G401.6 (cell line): ENCODE results near the gene PCDHGA7.
"Not testable (repeated sequence)": the region's sequence is repeated elsewhere in the genome, so short reads cannot be mapped to it uniquely, and the experiment has no call there.

ENCODE experiments used
- FAIRE-seq: peaks from 2 replicates; lab custom pipeline; 2012; peaks lifted over from hg19 to GRCh38; lab: Jason Lieb, UNC

The PCDHGA7 gene

DNA sequence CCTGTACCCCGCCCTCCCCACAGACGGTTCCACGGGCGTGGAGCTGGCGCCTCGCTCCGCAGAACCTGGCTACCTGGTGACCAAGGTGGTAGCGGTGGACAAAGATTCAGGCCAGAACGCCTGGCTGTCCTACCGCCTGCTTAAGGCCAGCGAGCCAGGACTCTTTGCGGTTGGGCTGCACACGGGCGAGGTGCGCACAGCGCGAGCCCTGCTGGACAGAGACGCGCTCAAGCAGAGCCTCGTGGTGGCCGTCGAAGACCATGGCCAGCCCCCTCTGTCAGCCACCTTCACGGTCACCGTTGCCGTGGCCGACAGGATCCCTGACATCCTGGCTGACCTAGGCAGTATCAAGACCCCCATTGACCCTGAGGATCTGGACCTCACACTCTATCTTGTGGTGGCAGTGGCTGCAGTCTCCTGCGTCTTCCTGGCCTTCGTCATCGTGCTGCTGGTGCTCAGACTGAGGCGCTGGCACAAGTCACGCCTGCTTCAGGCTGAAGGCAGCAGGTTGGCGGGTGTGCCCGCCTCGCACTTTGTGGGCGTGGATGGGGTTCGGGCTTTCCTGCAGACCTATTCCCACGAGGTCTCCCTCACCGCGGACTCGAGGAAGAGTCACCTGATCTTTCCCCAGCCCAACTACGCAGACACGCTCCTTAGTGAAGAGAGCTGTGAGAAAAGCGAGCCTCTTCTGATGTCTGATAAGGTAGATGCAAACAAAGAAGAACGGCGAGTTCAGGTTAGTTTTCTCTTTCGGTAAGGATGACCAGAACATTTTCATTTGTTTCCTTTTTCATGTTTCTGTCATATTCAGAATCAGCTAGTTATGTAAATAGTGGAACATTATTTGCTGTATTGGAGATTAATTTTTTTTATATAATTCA, 16.3 kb upstream of the PCDHGA7 start:
- no peak for FAIRE-seq

DNA sequence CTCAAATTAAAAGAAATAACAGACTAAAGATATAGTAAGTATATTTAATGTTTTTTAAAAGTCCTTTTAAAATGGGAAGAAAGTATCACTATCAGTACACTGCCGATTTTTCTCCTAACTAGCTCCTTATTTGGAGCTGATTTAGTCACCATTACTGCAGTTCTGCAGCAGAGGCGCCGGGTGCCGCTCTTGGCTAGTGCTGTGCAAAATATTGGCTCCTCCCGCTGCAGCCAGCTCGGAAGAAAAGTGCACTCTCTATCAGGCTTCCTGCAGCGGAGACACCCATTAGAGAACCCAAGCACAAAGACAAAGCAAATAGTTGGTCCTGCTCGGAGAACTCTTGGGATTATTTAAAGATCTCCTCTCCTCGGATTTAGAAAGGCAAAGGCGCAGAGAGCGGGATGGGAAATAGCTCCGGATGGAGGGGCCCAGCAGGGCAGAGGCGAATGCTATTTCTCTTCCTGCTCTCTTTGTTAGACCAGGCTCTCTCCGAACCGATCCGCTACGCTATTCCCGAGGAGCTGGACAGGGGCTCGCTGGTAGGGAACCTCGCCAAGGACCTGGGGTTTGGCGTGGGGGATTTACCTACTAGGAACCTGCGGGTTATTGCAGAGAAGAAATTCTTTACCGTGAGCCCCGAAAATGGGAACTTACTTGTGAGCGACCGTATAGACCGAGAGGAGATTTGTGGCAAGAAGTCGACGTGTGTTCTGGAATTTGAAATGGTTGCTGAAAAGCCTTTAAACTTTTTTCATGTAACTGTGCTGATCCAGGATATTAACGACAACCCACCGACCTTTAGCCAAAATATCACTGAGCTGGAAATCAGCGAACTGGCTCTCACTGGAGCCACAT, 12.3 kb upstream of the PCDHGA7 start, which contains the start of gene PCDHGB3:
Gene PCDHGB3 (plus strand): TSS at position 249 of the 855 bp plus-strand sequence. CDS start 153 bp downstream, at position 402.
- FAIRE-seq: no peak

DNA sequence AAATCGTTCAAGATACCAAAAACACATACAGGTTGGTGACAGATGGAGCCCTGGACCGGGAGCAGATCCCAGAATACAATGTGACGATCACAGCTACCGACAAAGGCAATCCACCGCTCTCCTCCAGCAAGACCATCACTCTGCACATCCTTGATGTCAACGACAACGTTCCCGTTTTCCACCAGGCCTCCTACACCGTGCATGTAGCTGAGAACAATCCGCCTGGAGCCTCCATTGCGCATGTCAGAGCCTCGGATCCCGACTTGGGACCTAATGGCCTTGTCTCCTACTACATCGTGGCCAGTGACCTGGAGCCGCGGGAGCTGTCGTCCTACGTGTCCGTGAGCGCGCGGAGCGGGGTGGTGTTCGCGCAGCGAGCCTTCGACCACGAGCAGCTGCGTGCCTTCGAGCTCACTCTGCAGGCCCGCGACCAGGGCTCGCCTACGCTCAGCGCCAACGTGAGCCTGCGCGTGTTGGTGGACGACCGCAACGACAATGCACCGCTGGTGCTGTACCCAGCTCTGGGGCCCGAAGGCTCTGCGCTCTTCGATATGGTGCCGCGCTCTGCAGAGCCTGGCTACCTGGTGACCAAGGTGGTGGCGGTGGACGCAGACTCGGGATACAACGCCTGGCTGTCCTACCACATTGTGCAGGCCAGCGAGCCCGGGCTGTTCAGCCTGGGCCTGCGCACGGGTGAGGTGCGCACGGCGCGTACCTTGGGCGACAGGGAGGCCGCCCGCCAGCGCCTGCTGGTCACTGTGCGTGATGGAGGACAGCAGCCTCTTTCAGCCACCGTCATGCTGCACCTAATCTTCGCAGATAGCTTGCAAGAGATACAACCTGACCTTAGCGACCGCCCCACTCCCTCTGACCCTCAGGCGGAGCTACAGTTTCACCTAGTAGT, 10.7 kb upstream of the PCDHGA7 start:
- FAIRE-seq: no peak

DNA sequence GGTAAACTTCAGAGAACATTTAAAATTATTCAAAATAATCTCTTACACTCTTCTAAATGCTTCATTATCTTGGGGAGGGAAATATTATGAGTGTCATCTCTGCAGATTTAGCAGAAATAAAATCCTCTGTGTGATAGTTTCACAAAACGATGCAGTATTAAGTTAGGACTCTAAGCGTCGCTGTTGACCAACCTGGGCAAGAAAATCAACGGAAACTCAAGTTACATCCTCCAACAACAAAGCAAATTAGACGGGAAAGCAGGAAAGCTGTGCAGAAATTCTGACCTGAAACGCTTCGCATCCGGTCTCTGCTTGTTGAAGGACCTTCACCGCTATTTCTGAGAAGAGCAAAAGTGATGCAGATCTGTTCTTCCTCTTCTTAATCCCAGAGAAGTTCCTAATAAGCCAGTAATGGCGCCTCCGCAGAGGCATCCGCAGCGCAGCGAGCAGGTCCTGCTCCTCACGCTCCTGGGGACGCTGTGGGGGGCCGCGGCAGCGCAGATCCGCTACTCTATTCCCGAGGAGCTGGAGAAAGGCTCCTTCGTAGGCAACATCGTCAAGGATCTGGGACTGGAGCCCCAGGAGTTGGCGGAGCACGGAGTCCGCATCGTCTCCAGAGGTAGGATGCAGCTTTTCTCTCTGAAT, 8.7 kb upstream of the PCDHGA7 start, which contains the start of gene PCDHGA6:
Gene PCDHGA6 (plus strand): TSS at position 219 of the 645 bp plus-strand sequence. CDS start 193 bp downstream, at position 412.
- FAIRE-seq: no peak

DNA sequence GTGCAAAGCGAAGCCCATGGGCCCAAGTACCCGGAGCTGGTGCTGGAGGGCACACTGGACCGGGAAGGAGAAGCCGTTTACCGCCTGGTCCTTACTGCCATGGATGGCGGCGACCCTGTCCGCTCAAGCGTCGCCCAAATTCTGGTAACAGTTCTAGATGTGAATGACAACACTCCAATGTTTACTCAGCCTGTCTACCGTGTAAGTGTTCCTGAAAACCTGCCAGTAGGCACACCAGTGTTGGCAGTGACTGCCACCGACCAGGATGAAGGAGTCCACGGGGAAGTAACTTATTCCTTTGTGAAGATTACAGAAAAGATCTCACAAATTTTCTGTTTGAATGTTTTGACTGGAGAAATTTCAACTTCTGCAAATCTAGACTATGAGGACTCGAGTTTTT, 7.9 kb upstream of the PCDHGA7 start:
- FAIRE-seq: no peak

DNA sequence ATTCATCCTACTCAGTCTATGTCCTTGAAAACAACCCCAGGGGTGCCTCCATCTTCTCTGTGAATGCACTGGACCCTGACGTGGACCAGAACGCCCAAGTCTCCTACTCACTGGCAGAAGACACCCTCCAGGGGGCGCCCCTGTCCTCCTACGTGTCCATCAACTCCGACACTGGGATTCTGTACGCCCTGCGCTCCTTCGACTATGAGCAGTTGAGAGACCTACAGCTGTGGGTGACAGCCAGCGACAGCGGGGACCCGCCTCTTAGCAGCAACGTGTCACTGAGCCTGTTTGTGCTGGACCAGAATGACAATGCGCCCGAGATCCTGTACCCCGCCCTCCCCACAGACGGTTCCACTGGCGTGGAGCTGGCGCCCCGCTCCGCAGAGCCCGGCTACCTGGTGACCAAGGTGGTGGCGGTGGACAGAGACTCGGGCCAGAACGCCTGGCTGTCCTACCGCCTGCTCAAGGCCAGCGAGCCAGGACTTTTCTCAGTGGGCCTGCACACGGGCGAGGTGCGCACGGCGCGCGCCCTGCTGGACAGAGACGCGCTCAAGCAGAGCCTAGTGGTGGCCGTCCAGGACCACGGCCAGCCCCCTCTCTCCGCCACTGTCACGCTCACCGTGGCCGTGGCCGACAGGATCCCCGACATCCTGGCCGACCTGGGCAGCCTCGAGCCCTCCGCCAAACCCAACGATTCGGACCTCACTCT, 6.9 kb upstream of the PCDHGA7 start:
- not testable (repeated sequence) for FAIRE-seq

DNA sequence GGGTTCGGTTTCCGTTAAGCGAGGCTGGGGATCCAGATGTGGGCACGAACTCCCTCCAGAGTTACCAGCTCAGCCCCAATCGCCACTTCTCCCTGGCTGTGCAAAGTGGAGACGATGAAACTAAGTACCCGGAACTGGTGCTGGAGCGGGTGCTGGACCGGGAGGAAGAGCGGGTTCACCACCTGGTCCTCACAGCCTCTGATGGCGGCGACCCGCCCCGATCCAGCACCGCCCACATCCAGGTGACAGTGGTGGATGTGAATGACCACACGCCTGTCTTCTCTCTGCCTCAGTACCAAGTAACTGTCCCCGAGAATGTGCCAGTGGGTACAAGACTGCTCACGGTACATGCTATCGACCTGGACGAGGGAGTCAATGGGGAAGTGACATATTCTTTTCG, 803 bp downstream of the PCDHGA7 start:
- no peak for FAIRE-seq

DNA sequence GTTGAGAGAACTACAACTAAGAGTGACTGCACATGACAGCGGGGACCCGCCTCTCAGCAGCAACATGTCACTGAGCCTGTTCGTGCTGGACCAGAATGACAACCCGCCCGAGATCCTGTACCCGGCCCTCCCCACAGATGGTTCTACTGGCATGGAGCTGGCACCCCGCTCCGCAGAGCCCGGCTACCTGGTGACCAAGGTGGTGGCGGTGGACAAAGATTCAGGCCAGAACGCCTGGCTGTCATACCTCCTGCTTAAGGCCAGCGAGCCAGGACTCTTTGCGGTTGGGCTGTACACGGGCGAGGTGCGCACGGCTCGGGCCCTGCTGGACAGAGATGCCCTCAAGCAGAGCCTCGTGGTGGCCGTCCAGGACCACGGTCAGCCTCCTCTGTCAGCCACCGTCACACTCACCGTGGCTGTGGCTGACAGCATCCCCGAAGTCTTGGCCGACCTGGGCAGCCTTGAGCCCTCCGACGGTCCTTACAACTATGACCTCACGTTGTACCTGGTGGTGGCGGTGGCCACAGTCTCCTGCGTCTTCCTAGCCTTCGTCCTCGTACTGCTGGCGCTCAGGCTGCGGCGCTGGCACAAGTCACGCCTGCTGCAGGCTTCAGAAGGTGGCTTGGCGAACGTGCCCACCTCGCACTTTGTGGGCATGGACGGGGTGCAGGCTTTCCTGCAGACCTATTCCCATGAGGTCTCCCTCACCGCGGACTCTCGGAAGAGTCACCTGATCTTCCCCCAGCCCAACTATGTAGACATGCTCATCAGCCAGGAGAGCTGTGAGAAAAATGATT, 2.1 kb downstream of the PCDHGA7 start:
- FAIRE-seq: no peak

DNA sequence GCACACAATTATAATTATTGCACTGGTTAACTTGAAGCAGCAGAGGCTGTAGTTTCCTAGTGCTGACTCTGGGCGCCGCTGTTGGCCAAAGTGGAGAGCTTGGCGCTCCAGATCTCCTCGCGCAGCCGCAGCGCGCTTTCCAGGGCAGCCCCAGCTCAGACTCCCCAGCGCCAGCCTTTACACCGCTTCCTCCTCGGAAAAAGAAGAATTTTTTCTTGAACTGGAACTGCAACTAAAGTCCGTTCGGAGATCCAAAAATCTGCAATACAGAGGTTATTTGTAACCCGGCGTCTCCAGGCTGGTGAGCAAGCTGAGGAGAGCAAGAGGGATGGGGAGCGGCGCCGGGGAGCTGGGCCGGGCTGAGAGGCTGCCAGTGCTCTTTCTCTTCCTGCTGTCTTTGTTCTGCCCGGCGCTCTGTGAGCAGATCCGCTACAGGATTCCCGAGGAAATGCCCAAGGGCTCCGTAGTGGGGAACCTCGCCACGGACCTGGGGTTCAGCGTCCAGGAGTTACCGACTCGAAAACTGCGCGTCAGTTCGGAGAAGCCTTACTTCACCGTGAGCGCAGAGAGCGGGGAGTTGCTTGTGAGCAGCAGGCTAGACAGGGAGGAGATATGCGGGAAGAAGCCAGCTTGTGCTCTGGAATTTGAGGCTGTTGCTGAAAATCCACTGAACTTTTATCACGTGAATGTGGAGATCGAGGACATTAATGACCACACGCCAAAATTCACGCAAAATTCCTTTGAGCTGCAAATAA, 5.2 kb downstream of the PCDHGA7 start, which contains the start of gene PCDHGB4:
Gene PCDHGB4 (plus strand): TSS at position 142 of the 755 bp plus-strand sequence. CDS start 187 bp downstream, at position 329.
- FAIRE-seq: not testable (repeated sequence)

DNA sequence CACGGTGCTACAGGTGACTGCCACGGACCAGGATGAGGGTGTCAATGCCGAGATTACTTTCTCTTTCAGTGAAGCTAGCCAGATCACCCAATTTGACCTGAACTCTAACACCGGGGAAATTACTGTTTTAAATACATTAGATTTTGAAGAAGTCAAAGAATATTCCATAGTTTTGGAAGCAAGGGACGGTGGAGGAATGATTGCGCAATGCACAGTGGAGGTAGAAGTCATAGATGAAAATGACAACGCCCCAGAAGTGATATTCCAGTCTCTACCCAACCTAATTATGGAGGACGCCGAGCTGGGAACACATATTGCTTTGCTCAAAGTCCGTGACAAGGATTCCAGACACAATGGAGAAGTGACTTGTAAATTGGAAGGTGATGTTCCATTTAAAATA, 6.1 kb downstream of the PCDHGA7 start:
- FAIRE-seq: no peak

DNA sequence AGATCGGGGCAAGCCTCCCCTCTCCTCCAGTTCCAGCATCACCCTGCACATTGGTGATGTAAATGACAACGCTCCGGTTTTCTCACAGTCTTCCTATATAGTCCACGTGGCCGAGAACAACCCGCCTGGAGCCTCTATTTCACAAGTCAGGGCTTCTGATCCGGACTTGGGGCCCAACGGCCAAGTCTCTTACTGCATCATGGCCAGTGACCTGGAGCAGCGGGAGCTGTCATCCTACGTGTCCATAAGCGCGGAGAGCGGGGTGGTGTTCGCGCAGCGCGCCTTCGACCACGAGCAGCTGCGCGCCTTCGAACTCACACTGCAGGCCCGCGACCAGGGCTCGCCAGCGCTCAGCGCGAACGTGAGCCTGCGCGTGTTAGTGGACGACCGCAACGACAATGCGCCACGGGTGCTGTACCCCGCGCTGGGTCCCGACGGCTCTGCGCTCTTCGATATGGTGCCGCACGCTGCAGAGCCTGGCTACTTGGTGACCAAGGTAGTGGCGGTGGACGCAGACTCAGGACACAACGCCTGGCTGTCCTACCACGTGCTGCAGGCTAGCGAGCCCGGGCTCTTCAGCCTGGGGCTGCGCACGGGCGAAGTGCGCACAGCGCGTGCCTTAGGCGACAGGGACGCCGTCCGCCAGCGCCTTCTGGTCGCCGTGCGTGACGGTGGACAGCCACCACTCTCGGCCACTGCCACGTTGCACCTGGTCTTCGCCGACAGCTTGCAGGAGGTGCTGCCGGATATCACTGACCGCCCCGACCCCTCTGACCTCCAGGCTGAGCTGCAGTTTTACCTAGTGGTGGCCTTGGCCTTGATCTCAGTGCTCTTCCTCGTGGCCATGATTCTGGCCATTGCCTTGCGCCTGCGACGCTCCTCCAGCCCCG, 6.9 kb downstream of the PCDHGA7 start:
- no peak for FAIRE-seq

DNA sequence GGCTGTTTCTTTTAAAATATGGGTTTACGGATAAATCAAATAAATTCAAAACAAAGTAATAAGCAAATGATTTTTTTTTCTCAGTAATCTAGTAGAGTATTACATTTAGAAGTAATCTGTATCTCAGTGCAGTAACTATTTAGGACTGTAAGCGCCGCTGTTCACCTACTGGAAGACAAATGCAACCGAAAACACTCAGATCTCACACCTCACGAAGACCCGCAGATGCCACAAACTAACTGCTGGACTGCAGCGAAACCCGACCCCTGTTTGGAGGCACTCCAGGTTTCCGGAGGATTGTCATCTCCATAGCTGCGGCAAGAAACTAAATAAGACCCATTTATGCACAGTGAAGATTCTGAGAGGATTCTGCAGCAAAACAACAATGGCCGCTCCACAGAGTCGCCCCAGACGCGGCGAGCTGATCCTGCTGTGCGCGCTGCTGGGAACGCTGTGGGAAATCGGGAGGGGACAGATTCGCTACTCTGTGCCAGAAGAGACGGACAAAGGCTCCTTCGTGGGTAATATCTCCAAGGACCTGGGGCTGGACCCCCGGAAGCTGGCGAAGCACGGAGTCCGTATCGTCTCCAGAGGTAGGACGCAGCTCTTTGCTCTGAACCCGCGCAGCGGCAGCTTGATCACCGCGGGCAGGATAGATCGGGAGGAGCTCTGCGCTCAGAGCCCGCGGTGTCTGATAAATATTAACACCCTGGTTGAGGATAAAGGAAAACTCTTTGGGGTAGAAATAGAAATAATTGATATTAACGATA, 10.1 kb downstream of the PCDHGA7 start, which contains the start of gene PCDHGA8:
Gene PCDHGA8 (plus strand): TSS at position 205 of the 770 bp plus-strand sequence. CDS start 181 bp downstream, at position 386.
- no peak for FAIRE-seq

DNA sequence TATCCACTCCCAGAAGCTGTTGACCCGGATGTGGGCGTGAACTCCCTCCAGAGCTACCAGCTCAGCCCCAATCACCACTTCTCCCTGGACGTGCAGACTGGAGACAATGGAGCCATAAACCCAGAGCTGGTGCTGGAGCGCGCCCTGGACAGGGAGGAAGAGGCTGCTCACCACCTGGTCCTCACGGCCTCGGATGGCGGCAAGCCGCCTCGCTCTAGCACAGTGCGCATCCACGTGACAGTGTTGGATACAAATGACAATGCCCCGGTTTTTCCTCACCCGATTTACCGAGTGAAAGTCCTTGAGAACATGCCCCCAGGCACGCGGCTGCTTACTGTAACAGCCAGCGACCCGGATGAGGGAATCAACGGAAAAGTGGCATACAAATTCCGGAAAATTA, 10.7 kb downstream of the PCDHGA7 start:
- FAIRE-seq: no peak

DNA sequence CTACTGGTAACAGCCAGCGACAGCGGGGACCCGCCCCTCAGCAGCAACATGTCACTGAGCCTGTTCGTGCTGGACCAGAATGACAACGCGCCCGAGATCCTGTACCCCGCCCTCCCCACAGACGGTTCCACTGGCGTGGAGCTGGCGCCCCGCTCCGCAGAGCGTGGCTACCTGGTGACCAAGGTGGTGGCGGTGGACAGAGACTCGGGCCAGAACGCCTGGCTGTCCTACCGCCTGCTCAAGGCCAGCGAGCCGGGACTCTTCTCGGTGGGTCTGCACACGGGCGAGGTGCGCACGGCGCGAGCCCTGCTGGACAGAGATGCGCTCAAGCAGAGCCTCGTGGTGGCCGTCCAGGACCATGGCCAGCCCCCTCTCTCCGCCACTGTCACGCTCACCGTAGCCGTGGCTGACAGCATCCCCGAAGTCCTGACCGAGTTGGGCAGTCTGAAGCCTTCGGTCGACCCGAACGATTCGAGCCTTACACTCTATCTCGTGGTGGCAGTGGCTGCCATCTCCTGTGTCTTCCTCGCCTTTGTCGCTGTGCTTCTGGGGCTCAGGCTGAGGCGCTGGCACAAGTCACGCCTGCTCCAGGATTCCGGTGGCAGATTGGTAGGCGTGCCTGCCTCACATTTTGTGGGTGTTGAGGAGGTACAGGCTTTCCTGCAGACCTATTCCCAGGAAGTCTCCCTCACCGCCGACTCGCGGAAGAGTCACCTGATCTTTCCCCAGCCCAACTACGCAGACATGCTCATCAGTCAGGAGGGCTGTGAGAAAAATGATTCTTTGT, 12.1 kb downstream of the PCDHGA7 start:
- FAIRE-seq: not testable (repeated sequence)

DNA sequence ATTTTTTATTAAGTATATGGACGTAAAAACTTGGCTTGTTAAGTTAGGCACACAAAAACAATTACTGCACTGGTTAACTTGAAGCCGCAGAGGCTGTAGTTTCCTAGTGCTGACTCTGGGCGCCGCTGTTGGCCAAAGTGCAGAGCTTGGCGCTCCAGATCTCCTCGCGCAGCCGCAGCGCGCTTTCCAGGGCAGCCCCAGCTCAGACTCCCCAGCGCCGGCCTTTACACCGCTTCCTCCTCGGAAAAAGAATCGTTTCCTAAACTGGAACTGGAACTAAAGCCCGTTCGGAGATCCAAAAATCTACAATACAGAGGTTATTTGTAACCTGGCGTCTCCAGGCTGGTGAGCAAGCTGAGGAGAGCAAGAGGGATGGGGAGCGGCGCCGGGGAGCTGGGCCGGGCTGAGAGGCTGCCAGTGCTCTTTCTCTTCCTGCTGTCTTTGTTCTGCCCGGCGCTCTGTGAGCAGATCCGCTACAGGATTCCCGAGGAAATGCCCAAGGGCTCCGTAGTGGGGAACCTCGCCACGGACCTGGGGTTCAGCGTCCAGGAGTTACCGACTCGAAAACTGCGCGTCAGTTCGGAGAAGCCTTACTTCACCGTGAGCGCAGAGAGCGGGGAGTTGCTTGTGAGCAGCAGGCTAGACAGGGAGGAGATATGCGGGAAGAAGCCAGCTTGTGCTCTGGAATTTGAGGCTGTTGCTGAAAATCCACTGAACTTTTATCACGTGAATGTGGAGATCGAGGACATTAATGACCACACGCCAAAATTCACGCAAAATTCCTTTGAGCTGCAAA, 15.4 kb downstream of the PCDHGA7 start, which contains the start of gene PCDHGB5:
Gene PCDHGB5 (plus strand): TSS at position 192 of the 796 bp plus-strand sequence. CDS start 181 bp downstream, at position 373.
- FAIRE-seq: not testable (repeated sequence)
